Adrenal gland (tissue), 5 donors: ENCODE results near the gene CALN1.

ENCODE experiments used
- CTCF ChIP-seq, 6 experiments: fragments of 450-650 bp in 4 of 6; fragments of 200-600 bp in 2 of 6; sonication (generic) in 1 of 6; IDR thresholded peaks; 1 replicate in 5 of 6; 2 replicates in 1 of 6; pipeline versions ENCODE4 v1.5.1 to v1.8.0; 2016 to 2021; ENCODE audit warnings: antibody characterized with exemption in 6 of 6, mild to moderate bottlenecking in 2 of 6, moderate library complexity in 1 of 6
- POLR2A ChIP-seq, 2 donors: fragments of 450-650 bp; IDR thresholded peaks; one replicate each; pipeline ENCODE4 v1.6.1; 2017; ENCODE audit warnings: antibody characterized with exemption in 2 of 2, mild to moderate bottlenecking in 2 of 2, moderate library complexity in 1 of 2
- donor health status: DM: no; HTN: no; CAD: no.

- TF ChIP-seq CTCF (IDR thresholded peaks at IDR 0.05) (no peak), POLR2A (IDR thresholded peaks at IDR 0.05) (no peak)
Measured at GRCh38 chr7:72038022-72038732, 374.0 kb downstream of the CALN1 start.
